HepG2 (cell line): Measurements from ENCODE around the gene PLXNC1. TPM values are rescaled to one million over a fixed set of nuclear protein-coding genes. Genes with fewer than 3 reads are reported as not detected.
A peak's percentile ranks its signal among the peaks of the same experiment; 100 is the strongest.

Experiments
- KDM3A ChIP-seq: IDR thresholded peaks from 2 replicates; pipeline ENCODE4 v1.6.1; 2018; ENCODE audit warnings: low read depth, missing compliant biosample characterization
- polyA plus RNA-seq, 8 experiments: library from polyadenylated mRNA; depleted of rRNA in 3 of 8; stranded (reverse) in 7 of 8; unstranded in 1 of 8; fragments of >200 nt; fragmentation: Illumina TruSeq in 4 of 8; extraction: Trizol in 4 of 8; gene quantifications; 2 replicates each; pipeline versions ENCODE4 v1.2.1 to v1.2.3, GENCODE V29; 2011 to 2016; ENCODE audit warnings: low read depth in 4 of 8, missing spikeins in 1 of 8, mixed read lengths in 1 of 8; ENCODE audit not compliant: insufficient read depth in 1 of 8
- total RNA-seq, 5 experiments: library from RNA; depleted of rRNA; stranded (reverse); fragments of >200 nt; fragmentation: Illumina TruSeq; extraction: Trizol; gene quantifications; 2 replicates each; pipeline ENCODE4 v1.2.3, GENCODE V29; 2016; ENCODE audit warnings: low read depth in 1 of 5
- TF ChIP-seq, protein P1 (sequence below): IDR thresholded peaks from 2 replicates; pipeline ENCODE4 v1.6.1; 2012; ENCODE audit warnings: inconsistent platforms
- TF ChIP-seq, protein P2 (sequence below): sonication (generic); formaldehyde crosslinking; IDR thresholded peaks from 2 replicates; pipeline ENCODE4 v1.4.0; 2020; ENCODE audit warnings: mild to moderate bottlenecking, missing genetic modification reagents, borderline replicate concordance
- TF ChIP-seq, protein P3 (sequence below): IDR thresholded peaks from 2 replicates; pipeline ENCODE4 v1.4.0; 2020; ENCODE audit warnings: mild to moderate bottlenecking, missing genetic modification reagents
- TF ChIP-seq, protein P4 (sequence below): IDR thresholded peaks from 2 replicates; pipeline ENCODE4 v1.6.1; 2016; ENCODE audit warnings: low read depth, borderline replicate concordance

Gene PLXNC1
- total and polyA plus RNA-seq, 2 of the 13 experiments (the other 11 are each of a cell fraction or from before 2014, with no cell fraction given) = 6.6 to 11.2 TPM

DNA sequence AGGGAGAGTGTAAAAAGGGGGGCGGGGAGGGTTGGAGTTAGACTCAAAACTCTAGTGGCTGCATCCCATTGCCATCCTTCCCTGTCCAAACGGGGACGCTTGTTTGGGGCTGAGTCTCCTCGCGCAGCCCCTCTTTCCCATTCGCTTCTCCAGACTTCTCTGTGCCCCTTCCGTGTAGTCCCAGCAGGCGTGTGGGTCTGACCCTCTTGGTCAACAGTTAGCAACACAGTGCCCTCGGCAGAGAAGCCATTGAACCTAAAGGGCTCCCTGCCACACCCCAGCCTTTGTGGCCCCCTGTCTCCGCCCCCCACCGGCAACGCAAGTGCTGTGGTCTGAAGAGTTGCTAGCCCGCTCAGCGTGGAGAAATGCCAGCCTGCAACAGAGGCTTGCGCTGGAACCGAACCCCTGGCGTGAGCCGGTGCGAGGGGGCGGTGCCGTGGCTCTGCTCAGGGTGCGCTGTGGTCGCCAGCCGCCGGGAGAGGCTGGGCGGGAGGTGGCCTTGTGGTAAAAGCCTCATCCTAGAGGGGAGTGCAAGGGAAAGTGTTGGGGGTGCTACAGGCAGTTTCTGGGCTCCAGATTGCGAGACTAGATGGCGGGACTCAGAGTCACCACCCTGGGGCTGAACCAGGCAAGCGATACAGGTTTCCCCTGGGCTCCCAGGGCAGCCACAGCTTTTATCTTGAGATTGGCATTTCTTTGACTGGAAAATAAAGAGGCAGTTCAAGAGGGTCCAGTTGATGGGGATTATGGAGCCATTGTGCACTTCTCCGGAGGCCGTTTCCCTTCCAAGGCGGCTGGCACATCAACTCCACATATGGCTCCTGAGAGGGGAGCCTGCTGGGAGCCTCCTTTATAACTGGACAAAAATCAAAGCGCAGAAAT, 2.1 kb downstream of the PLXNC1 start (continued):
- TF ChIP-seq, protein P1, sequence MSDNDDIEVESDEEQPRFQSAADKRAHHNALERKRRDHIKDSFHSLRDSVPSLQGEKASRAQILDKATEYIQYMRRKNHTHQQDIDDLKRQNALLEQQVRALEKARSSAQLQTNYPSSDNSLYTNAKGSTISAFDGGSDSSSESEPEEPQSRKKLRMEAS = 0 out of 2 replicates have a peak, but pooled peaks have one; percentile 10
- TF ChIP-seq, protein P2, sequence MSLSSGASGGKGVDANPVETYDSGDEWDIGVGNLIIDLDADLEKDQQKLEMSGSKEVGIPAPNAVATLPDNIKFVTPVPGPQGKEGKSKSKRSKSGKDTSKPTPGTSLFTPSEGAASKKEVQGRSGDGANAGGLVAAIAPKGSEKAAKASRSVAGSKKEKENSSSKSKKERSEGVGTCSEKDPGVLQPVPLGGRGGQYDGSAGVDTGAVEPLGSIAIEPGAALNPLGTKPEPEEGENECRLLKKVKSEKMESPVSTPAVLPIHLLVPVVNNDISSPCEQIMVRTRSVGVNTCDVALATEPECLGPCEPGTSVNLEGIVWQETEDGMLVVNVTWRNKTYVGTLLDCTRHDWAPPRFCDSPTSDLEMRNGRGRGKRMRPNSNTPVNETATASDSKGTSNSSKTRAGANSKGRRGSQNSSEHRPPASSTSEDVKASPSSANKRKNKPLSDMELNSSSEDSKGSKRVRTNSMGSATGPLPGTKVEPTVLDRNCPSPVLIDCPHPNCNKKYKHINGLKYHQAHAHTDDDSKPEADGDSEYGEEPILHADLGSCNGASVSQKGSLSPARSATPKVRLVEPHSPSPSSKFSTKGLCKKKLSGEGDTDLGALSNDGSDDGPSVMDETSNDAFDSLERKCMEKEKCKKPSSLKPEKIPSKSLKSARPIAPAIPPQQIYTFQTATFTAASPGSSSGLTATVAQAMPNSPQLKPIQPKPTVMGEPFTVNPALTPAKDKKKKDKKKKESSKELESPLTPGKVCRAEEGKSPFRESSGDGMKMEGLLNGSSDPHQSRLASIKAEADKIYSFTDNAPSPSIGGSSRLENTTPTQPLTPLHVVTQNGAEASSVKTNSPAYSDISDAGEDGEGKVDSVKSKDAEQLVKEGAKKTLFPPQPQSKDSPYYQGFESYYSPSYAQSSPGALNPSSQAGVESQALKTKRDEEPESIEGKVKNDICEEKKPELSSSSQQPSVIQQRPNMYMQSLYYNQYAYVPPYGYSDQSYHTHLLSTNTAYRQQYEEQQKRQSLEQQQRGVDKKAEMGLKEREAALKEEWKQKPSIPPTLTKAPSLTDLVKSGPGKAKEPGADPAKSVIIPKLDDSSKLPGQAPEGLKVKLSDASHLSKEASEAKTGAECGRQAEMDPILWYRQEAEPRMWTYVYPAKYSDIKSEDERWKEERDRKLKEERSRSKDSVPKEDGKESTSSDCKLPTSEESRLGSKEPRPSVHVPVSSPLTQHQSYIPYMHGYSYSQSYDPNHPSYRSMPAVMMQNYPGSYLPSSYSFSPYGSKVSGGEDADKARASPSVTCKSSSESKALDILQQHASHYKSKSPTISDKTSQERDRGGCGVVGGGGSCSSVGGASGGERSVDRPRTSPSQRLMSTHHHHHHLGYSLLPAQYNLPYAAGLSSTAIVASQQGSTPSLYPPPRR (CRISPR knock-in tag) = peak; percentile 27; the same call in 1 of the 2 replicates
- TF ChIP-seq, protein P3, sequence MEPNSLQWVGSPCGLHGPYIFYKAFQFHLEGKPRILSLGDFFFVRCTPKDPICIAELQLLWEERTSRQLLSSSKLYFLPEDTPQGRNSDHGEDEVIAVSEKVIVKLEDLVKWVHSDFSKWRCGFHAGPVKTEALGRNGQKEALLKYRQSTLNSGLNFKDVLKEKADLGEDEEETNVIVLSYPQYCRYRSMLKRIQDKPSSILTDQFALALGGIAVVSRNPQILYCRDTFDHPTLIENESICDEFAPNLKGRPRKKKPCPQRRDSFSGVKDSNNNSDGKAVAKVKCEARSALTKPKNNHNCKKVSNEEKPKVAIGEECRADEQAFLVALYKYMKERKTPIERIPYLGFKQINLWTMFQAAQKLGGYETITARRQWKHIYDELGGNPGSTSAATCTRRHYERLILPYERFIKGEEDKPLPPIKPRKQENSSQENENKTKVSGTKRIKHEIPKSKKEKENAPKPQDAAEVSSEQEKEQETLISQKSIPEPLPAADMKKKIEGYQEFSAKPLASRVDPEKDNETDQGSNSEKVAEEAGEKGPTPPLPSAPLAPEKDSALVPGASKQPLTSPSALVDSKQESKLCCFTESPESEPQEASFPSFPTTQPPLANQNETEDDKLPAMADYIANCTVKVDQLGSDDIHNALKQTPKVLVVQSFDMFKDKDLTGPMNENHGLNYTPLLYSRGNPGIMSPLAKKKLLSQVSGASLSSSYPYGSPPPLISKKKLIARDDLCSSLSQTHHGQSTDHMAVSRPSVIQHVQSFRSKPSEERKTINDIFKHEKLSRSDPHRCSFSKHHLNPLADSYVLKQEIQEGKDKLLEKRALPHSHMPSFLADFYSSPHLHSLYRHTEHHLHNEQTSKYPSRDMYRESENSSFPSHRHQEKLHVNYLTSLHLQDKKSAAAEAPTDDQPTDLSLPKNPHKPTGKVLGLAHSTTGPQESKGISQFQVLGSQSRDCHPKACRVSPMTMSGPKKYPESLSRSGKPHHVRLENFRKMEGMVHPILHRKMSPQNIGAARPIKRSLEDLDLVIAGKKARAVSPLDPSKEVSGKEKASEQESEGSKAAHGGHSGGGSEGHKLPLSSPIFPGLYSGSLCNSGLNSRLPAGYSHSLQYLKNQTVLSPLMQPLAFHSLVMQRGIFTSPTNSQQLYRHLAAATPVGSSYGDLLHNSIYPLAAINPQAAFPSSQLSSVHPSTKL = 0 out of 2 replicates have a peak, but pooled peaks have one; percentile 13
- peak; percentile 33; the same call in 1 of the 2 replicates for TF ChIP-seq KDM3A (CRISPR knock-in tag)
- TF ChIP-seq, protein P4, sequence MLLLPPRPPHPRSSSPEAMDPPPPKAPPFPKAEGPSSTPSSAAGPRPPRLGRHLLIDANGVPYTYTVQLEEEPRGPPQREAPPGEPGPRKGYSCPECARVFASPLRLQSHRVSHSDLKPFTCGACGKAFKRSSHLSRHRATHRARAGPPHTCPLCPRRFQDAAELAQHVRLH (CRISPR knock-in tag) = no peak
